Motor neuron (in vitro differentiated cells): ENCODE results near the gene CAMSAP2. TPM values are rescaled to one million over a fixed set of nuclear protein-coding genes. Genes with fewer than 3 reads are reported as not detected.
"Not testable (repeated sequence)": the region's sequence is repeated elsewhere in the genome, so short reads cannot be mapped to it uniquely, and the experiment has no call there.

Experiments
- ATAC-seq, 8 experiments: fragments of 200-7000 bp; cut with Tn5 transposase; replicated peaks in 6 of 8; 2 replicates each; pipeline ENCODE4 v1.8.0; 2021; ENCODE audit warnings: mild to moderate bottlenecking in 8 of 8, moderate library complexity in 8 of 8
- H3K27ac ChIP-seq, 2 donors: fragments of 250-450 bp; sonication (Bioruptor Pico); 2 replicates each; pipeline ENCODE4 v1.9.0; 2021; ENCODE audit warnings: antibody characterized with exemption in 2 of 2, mild to moderate bottlenecking in 2 of 2, moderate library complexity in 1 of 2
- H3K4me1 ChIP-seq, 2 donors: fragments of 250-450 bp; sonication (Bioruptor Pico); replicated peaks in 1 of 2; 2 replicates each; pipeline ENCODE4 v1.6.1; 2021; ENCODE audit warnings: antibody characterized with exemption in 2 of 2, mild to moderate bottlenecking in 2 of 2, moderate library complexity in 1 of 2
- H3K4me3 ChIP-seq, 5 donors: fragments of 250-450 bp; sonication (Bioruptor Pico); 2 replicates each; pipeline ENCODE4 v1.9.0; 2021; ENCODE audit warnings: antibody characterized with exemption in 5 of 5, mild to moderate bottlenecking in 5 of 5, moderate library complexity in 4 of 5
- WGBS, 10 experiments: fragments of 450-650 bp; shearing (Covaris generic); methylation state at CpG; one replicate each; pipeline ENCODE4 v1.0.0; 2022; 5-methylcytosine and 5-hydroxymethylcytosine counted together
- in situ Hi-C, 9 experiments: fragments of 400-800 bp; cut with MboI; loops; one replicate each; pipeline ENCODE4 v1.15.0; 2021; ENCODE audit warnings: low sequenced_read_pairs in 9 of 9, low pct_unique_long_range_greater_than_20kb in 2 of 9; ENCODE audit not compliant: unreplicated experiment in 9 of 9
- total RNA-seq, 8 experiments: library from RNA; unstranded; fragments of 300-600 nt; gene quantifications; 2 replicates each; pipeline versions ENCODE4 v1.2.3 to v1.2.4, GENCODE V29; 2022

Gene CAMSAP2
- total RNA-seq, 8 experiments from 2014 or later, result 17.2 to 70.2 (median 59.7) TPM

DNA sequence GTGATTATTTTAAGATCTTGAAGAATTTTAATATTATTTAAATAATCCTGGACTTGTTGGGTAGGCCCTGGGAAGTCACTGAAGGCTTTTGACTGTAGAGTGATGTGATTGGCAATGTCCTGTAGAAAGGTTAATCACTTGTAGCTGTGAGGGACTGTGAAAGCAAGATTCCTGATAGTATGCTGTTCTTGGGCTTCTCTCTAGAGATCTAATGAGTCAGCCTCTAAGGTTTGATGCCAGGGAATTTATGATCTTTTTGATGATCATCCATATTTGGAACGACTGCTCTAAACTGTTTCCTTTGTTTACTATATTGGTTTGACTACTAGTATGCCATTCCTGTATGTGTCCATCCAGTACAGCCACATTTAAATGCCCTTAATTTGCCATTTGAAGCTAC, 56.5 kb downstream of the CAMSAP2 start:
- in situ Hi-C loops, result no loop called here
- Histone ChIP-seq H3K4me3 (no peak overlapping the region), H3K27ac (no peak overlapping the region), H3K4me1 (no peaks in the 10 kb centered on the region)
- WGBS, 10 experiments, result 13 to 90% (median 75%) methylated on average over 1 of the region's 1 CpG
- peak in 3 of 8 experiments; percentile 26 to 42 (median 33) for ATAC-seq

DNA sequence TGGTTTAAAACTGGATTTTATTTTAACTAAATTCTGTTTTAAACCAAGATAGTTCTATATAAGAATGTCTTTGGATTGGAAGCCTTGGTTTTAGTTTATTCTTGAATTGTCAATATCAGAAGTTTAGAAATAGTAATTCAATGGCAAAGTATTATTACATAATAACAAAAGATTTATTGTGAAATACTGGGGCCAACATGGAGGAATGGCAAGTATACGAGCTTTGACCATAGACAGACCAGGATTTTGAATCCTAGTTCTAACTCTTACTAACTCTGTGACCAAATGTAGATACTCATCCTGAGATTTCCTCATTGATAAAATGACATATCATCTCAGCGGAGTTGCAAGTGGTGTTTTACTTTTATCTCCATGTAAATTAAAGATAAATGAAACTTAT, 63.3 kb downstream of the CAMSAP2 start:
- in situ Hi-C loops, result loop anchor here in 4 of 9 experiments (10.0 to 25.0 kb wide), 3 partner anchors 165 to 190 kb away; partner anchors contain the start of gene KIF14 (in 1 of the 4)
- no peaks in the 10 kb centered on the region for H3K4me1 ChIP-seq
- no peak for ATAC-seq
- 50 to 100% (median 97%) methylated on average over 1 to 2 of the region's 2 CpGs; no CpG with 5 or more reads in 1 of the 10 experiments for WGBS, 10 experiments
- H3K27ac ChIP-seq, result no peak overlapping the region
- H3K4me3 ChIP-seq, result no peak overlapping the region

DNA sequence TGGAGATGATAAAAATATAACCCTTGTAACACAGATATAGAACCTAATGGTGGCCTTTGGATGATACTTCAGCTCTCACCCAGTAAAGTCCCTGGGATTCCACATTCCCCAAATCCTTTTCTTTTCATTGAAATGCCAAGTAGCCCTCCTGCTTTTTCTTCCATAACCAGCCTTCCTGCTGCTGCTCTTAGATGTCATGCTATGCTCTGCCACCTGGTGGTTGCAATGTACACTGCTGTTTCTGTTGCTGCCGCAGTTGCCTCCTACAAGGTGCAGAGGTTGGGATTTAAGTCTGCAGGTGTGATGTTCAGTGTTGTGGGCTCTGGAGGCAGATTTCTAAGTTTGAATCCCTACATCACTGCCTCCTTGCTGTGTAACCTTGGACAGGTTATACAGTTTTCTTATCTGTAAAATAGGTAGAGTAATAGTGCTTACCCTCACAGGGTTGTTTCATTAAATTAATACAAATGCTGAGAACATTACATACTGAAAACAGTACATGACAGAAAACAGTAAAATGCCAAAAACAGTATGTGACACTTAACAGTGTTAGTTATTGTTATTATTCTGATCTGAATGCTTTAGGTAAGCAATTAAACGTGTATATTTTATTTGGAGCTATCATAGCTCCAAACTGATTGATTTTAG, 64.3 kb downstream of the CAMSAP2 start:
- Histone ChIP-seq H3K4me3 (no peak overlapping the region), H3K27ac (no peak overlapping the region), H3K4me1 (no peaks in the 10 kb centered on the region)
- in situ Hi-C loops, result loop anchor here in 4 of 9 experiments (10.0 to 25.0 kb wide), 3 partner anchors 166 to 191 kb away; partner anchors contain the start of gene KIF14 (in 1 of the 4)
- WGBS, 10 experiments, result 0 to 100% (median 44%) methylated on average over 1 to 2 of the region's 2 CpGs
- ATAC-seq, result peak; percentile 76 to 92 (median 88)

GRCh38 chr1:200805719-200806118, 67.0 kb downstream of the CAMSAP2 start:
- in situ Hi-C loops, result loop anchor here in 4 of 9 experiments (10.0 to 25.0 kb wide), 3 partner anchors 168 to 193 kb away; partner anchors contain the start of gene KIF14 (in 1 of the 4)
- WGBS, 10 experiments, result 64 to 100% (median 95%) methylated on average over 3 of the region's 3 CpGs
- no peak overlapping the region for H3K27ac ChIP-seq

DNA sequence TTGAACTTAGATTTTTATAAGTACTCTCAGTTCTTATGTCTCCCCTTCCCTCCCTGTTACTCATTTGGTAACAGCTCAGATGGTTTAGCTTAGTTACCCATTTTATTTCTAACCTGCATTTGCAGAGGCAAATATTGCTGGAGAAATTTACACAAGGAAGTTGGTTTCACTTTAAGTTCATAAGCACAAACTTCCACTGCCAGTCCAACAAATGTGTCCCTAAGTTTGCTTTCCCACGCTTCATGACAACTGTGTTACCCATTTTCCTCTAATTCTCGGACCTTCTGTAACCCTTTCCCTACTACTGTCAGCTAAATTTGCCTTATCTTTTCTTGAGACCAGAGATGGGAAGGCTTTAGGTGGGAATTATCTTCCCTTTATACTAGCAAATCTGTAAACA, 70.2 kb downstream of the CAMSAP2 start:
- Histone ChIP-seq H3K27ac (no peak overlapping the region), H3K4me1 (no peaks in the 10 kb centered on the region), H3K4me3 (no peak overlapping the region)
- 61 to 100% (median 91%) methylated on average over 2 of the region's 2 CpGs for WGBS, 10 experiments
- no peak for ATAC-seq
- in situ Hi-C loops, result loop anchor here in 4 of 9 experiments (10.0 to 25.0 kb wide), 3 partner anchors 172 to 197 kb away; partner anchors contain the start of gene KIF14 (in 1 of the 4)

More at GRCh38 chr1:200805719-200806118, 67.0 kb downstream of the CAMSAP2 start:
- H3K4me3 ChIP-seq, result no peak overlapping the region
- ATAC-seq, result no peak
- H3K4me1 ChIP-seq, result no peaks in the 10 kb centered on the region

DNA sequence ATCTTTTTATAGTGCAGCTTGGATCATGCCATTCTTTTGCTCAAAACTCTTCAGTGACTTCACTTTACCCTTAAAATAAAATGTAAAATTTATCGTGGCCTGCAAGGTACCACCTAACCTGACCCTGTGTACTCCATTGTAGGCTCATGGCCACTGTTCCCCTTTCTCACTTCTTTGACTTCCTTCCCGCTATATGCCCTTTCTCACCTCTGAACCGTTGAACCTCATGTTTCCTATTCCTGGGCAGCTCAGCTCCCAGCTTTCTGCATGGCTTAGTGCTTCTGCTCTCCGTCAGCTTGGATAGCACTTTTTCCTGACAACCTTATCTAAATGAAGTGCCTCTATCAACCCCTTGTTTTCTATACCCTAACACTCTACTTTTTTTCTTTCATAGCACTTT, 73.0 kb downstream of the CAMSAP2 start:
- 70 to 100% (median 92%) methylated on average over 1 to 4 of the region's 4 CpGs for WGBS, 10 experiments
- Histone ChIP-seq H3K27ac (no peak overlapping the region), H3K4me3 (no peak overlapping the region), H3K4me1 (no peaks in the 10 kb centered on the region)
- in situ Hi-C loops, result loop anchor here in 3 of 9 experiments (25.0 kb wide), 2 partner anchors 174 to 199 kb away; partner anchors contain the start of gene KIF14 (in 1 of the 3)
- no peak for ATAC-seq

GRCh38 chr1:200816624-200817224, 78.0 kb downstream of the CAMSAP2 start:
- 80 to 98% (median 92%) methylated on average over 2 to 6 of the region's 26 CpGs; no CpG with 5 or more reads in 6 of the 10 experiments for WGBS, 10 experiments
- H3K4me3 ChIP-seq, ATAC-seq, H3K4me1 ChIP-seq, H3K27ac ChIP-seq: not testable (repeated sequence)
- in situ Hi-C loops, result loop anchor here in 3 of 9 experiments (25.0 kb wide), 2 partner anchors 179 to 204 kb away; partner anchors contain the start of gene KIF14 (in 1 of the 3)

GRCh38 chr1:200818248-200818647, 79.6 kb downstream of the CAMSAP2 start:
- H3K4me1 ChIP-seq, result no peaks in the 10 kb centered on the region
- ATAC-seq, result no peak
- in situ Hi-C loops, result loop anchor here in 3 of 9 experiments (25.0 kb wide), 2 partner anchors 181 to 206 kb away; partner anchors contain the start of gene KIF14 (in 1 of the 3)
- WGBS, 10 experiments, result 89 to 100% (median 100%) methylated on average over 1 of the region's 1 CpG; no CpG with 5 or more reads in 2 of the 10 experiments
- H3K27ac ChIP-seq, result no peak overlapping the region
- H3K4me3 ChIP-seq, result no peak overlapping the region

- Histone ChIP-seq H3K4me3 (no peak overlapping the region), H3K4me1 (no peaks in the 10 kb centered on the region), H3K27ac (no peak overlapping the region)
- ATAC-seq, result no peak
- WGBS, 10 experiments, result 90 to 100% (median 100%) methylated on average over 2 of the region's 2 CpGs; no CpG with 5 or more reads in 4 of the 10 experiments
- in situ Hi-C loops, result loop anchor here in 3 of 9 experiments (25.0 kb wide), 2 partner anchors 182 to 207 kb away; partner anchors contain the start of gene KIF14 (in 1 of the 3)
These were observed 81.0 kb downstream of the CAMSAP2 start for GRCh38 chr1:200819726-200820125.

- H3K4me3 ChIP-seq, result no peak overlapping the region
- WGBS, 10 experiments, result 50 to 100% (median 86%) methylated on average over 1 to 2 of the region's 2 CpGs
- ATAC-seq, result no peak
- in situ Hi-C loops, result no loop called here
- no peaks in the 10 kb centered on the region for H3K4me1 ChIP-seq
- H3K27ac ChIP-seq, result no peak overlapping the region
These were observed 92.4 kb downstream of the CAMSAP2 start for GRCh38 chr1:200831091-200831490.

DNA sequence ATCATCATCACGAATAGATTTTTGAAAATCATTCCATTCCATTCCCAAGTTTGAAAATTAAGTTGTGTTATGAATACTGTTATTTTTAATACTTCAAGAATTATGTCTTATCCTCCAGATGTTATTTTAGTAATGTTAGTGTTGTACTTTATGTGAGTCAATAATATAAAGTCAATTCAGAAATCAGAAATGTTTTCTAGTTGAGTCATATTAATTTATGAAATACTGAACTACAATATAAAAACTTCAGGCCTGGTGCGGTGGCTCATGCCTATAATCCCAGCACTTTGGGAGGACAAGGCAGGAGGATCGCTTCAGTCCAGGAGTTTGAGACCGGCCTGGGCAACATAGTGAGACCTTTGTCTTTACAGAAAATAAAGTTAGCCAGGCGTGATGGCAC, 95.7 kb downstream of the CAMSAP2 start:
- ATAC-seq, result no peak
- in situ Hi-C loops, result no loop called here
- Histone ChIP-seq H3K4me1 (no peaks in the 10 kb centered on the region), H3K27ac (no peak overlapping the region), H3K4me3 (no peak overlapping the region)
- WGBS, 10 experiments, result 74 to 100% (median 93%) methylated on average over 2 to 5 of the region's 5 CpGs; no CpG with 5 or more reads in 2 of the 10 experiments

GRCh38 chr1:200836213-200836612, 97.5 kb downstream of the CAMSAP2 start:
- in situ Hi-C loops, result no loop called here
- no peak for ATAC-seq
- Histone ChIP-seq H3K4me1 (no peaks in the 10 kb centered on the region), H3K27ac (no peak overlapping the region), H3K4me3 (no peak overlapping the region)
- WGBS, 10 experiments, result 88 to 100% (median 96%) methylated on average over 1 to 3 of the region's 3 CpGs; no CpG with 5 or more reads in 1 of the 10 experiments
